GM18526 (cell line): ENCODE measurements around the gene H2AZ1.
A peak's percentile ranks its signal among the peaks of the same experiment; 100 is the strongest.

Experiments used
- POLR2A ChIP-seq: IDR thresholded peaks from 3 replicates; pipeline ENCODE4 v1.6.1; 2011; ENCODE audit not compliant: insufficient read length; ENCODE audit errors: extremely low read depth

Gene H2AZ1

DNA sequence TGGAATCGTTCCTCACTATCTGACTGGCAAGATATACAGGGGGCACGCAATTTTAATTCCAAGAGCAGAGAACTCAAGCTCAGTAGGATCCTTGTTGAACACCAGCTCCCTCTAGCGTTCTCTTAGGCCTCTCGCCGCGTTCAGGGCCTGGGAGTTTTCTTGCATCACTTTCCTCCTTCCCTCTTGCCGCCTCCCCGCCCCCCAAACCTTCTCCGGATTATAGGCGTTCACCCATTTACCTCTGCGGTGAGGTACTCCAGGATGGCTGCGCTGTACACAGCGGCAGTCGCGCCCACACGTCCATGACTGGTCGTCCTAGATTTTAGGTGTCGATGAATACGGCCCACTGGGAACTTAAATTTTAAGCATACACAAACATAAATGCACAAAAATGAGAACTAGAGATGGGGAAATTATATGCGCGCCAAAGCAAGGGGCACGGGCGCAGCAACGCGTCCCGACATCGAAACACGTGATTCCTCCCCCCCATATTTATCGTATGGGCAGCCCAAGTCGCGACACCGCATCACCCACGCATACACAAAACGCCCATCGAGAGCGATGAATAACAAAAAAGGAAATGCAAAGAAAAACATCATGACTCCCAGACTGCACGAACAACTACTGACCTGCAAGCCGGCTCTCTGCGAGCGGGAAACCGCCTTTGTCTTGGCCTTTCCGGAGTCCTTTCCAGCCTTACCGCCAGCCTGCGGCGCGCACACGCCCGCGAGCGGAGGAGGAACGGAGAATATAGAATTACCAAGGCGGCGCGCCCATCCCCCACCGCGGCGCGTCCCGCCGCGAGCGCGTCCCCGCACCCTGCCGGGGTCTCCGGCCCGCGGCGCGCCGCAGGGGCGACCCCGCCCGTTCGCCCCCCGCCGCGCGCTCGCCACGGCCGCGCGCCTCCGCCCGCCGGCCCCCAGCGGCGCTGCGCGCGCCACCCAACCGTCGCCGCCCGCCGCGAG is 759 bp downstream of the H2AZ1 start:
- TF ChIP-seq POLR2A: peak; percentile 60

- no peak for TF ChIP-seq POLR2A
These were observed 2.5 kb downstream of the H2AZ1 start for GRCh38 chr4:99947608-99948007.

- no peak for TF ChIP-seq POLR2A
These were observed 2.9 kb downstream of the H2AZ1 start for GRCh38 chr4:99947190-99947578.

DNA sequence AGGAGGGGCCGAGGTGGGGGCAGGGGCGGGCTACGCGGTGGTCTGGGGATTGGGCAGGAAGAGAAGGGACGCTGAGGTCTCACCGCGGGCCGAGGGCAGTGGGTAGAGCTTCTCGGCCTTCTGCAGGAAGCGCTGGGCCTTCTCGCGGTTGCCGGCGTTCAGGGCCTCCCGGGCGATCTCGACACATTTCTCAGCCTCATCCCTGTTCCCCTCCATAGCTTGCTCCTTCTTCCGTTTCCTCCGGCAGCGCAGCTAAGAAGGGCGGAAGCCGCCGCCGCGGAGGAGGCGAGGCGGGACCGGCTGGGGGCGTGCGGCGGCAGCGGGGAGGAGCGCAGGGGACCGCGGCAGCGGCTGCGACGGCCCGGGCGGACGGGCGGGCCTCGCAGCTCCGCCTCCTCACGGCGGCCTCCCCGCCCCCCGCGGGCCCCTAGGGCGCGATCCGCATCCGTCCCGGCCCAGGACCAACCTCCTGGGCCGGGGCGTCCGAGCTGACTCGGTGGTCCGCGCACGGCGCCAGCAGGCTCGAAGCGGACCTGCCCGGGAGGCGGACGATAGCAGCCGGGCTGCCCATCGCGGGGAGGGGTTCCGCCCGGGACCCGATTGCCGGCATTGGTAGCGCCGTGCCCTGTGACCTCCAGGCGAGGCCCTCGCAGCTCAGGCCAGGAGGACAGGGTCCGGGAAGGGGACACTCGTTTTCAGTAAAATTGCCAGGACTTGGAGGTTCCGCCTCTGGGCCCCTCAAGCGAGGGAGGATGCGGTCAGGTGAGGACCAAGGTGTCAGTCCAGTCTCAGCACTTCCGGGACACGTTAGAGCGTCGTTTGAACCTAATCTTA is 3.5 kb downstream of the H2AZ1 start, which contains the start of gene DNAJB14:
Gene DNAJB14 (minus strand): TSS at position 263 of the 834 bp plus-strand sequence. CDS start 47 bp downstream, at position 216.
- peak; percentile 44 for TF ChIP-seq POLR2A

- no peak for TF ChIP-seq POLR2A
These were observed 4.2 kb downstream of the H2AZ1 start for GRCh38 chr4:99945718-99946355.

DNA sequence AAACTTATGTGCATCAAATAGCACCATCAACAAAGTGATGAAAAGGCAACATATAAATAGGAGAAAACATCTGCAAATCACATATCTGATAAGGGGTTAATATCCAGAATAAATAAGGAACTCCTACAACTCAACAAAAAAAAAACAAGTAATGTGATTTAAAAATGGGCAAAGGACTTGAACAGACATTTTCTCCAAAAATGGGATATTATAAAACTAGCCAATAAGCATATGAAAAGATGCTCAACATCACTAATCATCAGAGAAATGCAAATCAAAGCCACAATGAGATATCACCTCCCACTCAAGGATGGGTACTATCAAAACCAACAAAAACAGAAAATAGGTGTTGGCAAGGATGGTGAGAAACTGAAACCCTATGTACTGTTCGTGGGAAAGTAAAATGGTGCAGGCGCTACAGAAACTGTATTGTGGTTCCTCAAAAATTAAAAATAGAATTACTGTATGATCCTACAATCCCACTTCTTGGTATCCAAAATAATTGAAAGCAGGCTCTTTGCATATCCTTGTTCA is 6.1 kb downstream of the H2AZ1 start:
- no peak for TF ChIP-seq POLR2A

GRCh38 chr4:99938243-99938753 is 11.8 kb downstream of the H2AZ1 start:
- TF ChIP-seq POLR2A: no peak

DNA sequence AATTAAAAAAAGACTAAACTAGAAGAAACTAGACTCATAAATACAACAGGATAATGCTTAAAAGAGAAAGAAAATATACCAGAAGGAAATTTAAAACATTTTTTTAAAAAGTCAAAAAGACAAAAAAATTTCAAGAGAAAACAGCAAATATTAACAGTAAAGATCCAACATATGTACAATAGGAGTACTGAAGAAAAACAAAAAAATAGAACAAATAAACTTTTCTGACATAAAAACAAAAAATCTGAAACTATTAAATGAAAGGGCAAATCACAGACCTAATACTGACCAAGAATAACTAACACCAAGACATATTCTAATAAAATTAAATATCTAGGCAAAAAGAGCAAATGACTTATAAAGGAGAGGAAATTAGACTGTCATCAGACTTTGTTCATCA is 15.2 kb downstream of the H2AZ1 start:
- TF ChIP-seq POLR2A: no peak

GRCh38 chr4:99927566-99927965 is 22.5 kb downstream of the H2AZ1 start:
- no peak for TF ChIP-seq POLR2A

DNA sequence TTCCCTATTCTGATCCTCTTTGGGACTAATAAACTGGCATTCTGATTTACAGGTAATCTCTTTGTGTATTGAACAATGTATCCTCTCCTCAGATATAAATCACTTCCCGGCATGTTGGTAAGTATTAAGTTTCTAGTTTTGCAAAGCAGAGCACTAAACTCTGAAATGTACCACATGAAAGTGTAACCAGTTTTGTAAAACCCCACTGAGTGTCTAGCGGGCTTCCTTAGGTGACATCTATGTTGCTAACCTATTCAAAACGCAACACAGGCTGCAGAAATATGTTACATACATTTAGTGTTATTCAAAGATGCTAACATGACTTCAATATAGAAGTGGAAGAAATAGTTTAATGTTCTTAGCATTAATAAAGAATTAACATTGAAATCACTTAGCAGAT is 28.9 kb downstream of the H2AZ1 start:
- no peak for TF ChIP-seq POLR2A

DNA sequence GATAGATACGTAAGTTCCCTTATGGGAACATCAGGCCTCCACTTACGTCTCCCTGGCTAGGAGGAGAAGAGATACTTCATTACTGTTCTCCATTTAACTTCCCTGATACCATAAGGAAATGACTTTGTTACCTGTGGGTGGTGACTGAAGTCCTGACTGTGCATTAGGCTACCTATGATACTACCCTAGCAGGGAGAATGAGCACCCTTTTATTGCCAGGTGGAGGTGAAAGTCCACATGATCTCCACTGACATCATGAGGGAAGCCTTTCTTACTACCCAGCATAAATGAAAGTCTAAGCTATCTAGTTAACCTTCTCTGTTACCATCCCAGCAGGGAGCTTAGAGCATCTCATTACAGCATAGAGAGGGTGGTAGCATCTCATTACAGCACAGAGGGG is 31.4 kb downstream of the H2AZ1 start:
- TF ChIP-seq POLR2A: no peak

GRCh38 chr4:99917575-99917974 is 32.5 kb downstream of the H2AZ1 start:
- TF ChIP-seq POLR2A: no peak

- TF ChIP-seq POLR2A: no peak
These were observed 34.6 kb downstream of the H2AZ1 start for GRCh38 chr4:99915449-99915848.
